Lower leg skin (tissue), 4 donors: ENCODE data around the gene CLEC1A. TPM values are rescaled to one million over a fixed set of nuclear protein-coding genes. Genes with fewer than 3 reads are reported as not detected.

Experiments used
- DNase-seq, 2 donors: peaks; one replicate each; pipeline ENCODE4 v3.0.0-alpha.2; 2019; ENCODE audit warnings: low spot score in 2 of 2
- H3K4me3 ChIP-seq: fragments of 200-600 bp; sonication (generic); 2 replicates; pipeline ENCODE4 v1.5.1; 2017; ENCODE audit warnings: mild to moderate bottlenecking, low read depth; ENCODE audit not compliant: poor library complexity, severe bottlenecking
- CTCF ChIP-seq, 3 donors: fragments of 450-650 bp; IDR thresholded peaks; one replicate each; pipeline ENCODE4 v1.5.1; 2016; ENCODE audit warnings: antibody characterized with exemption in 3 of 3, mild to moderate bottlenecking in 3 of 3, moderate library complexity in 2 of 3
- POLR2A ChIP-seq, 2 donors: fragments of 450-650 bp; IDR thresholded peaks; one replicate each; pipeline ENCODE4 v1.6.1; 2016 to 2017; ENCODE audit warnings: antibody characterized with exemption in 2 of 2, mild to moderate bottlenecking in 1 of 2, moderate library complexity in 1 of 2
- WGBS, 2 donors: methylation state at CpG; one replicate each; pipeline ENCODE4 v1.1.5; 2018; 5-methylcytosine and 5-hydroxymethylcytosine counted together
- intact Hi-C: fragments of 100-400 bp; cut with DNase I; formaldehyde crosslinking; loops from one replicate; pipeline ENCODE4 v1.15.0; 2023; ENCODE audit warnings: low total_unique reads
- total RNA-seq, 4 donors: library from RNA; depleted of rRNA; stranded (reverse); fragments of >200 nt; gene quantifications; one replicate each; pipeline ENCODE4 v1.1.0, GENCODE V29; 2016

Gene CLEC1A
- total RNA-seq, 4 donors from 2014 or later, result 0.08 to 5.5 (median 0.96) TPM

- DNase-seq, result no peak
- 62 to 70% methylated on average over 4 of the region's 4 CpGs for WGBS, 2 donors
- no peak overlapping the region for H3K4me3 ChIP-seq
Measured at GRCh38 chr12:10067264-10067663, 31.5 kb downstream of the CLEC1A start.

GRCh38 chr12:10065241-10065640 is 33.5 kb downstream of the CLEC1A start:
- WGBS, 2 donors, result 78 to 80% methylated on average over 4 of the region's 4 CpGs
- intact Hi-C loops, result no loop called here
- DNase-seq, result no peak
- no peak overlapping the region for H3K4me3 ChIP-seq
- TF ChIP-seq POLR2A (IDR thresholded peaks at IDR 0.05) (no peak), CTCF (IDR thresholded peaks at IDR 0.05) (no peak)

More at GRCh38 chr12:10067264-10067663, 31.5 kb downstream of the CLEC1A start:
- intact Hi-C loops, result no loop called here
- TF ChIP-seq CTCF (IDR thresholded peaks at IDR 0.05) (no peak), POLR2A (IDR thresholded peaks at IDR 0.05) (no peak)

- intact Hi-C loops, result no loop called here
- TF ChIP-seq CTCF (IDR thresholded peaks at IDR 0.05) (no peak), POLR2A (IDR thresholded peaks at IDR 0.05) (no peak)
- 82 to 84% methylated on average over 5 of the region's 5 CpGs for WGBS, 2 donors
Measured at GRCh38 chr12:10058387-10058786, 40.4 kb downstream of the CLEC1A start.

GRCh38 chr12:10052193-10052913 is 46.4 kb downstream of the CLEC1A start:
- intact Hi-C loops, result no loop called here
- TF ChIP-seq CTCF (IDR thresholded peaks at IDR 0.05), result no peak
- no peak for TF ChIP-seq POLR2A (IDR thresholded peaks at IDR 0.05)
- no peak for DNase-seq
- H3K4me3 ChIP-seq, result no peak overlapping the region
- 78 to 84% methylated on average over 7 of the region's 7 CpGs for WGBS, 2 donors

More at GRCh38 chr12:10058387-10058786, 40.4 kb downstream of the CLEC1A start:
- H3K4me3 ChIP-seq, result no peak overlapping the region
- no peak for DNase-seq

GRCh38 chr12:10048526-10048925 is 50.3 kb downstream of the CLEC1A start:
- intact Hi-C loops, result no loop called here
- no peak for DNase-seq
- 54 to 82% methylated on average over 3 of the region's 3 CpGs for WGBS, 2 donors
- no peak overlapping the region for H3K4me3 ChIP-seq
- TF ChIP-seq CTCF (IDR thresholded peaks at IDR 0.05) (no peak), POLR2A (IDR thresholded peaks at IDR 0.05) (no peak)

- DNase-seq, result no peak
- intact Hi-C loops, result no loop called here
- TF ChIP-seq CTCF (IDR thresholded peaks at IDR 0.05), result no peak
- TF ChIP-seq POLR2A (IDR thresholded peaks at IDR 0.05), result no peak
Measured at GRCh38 chr12:10042167-10042566, 56.6 kb downstream of the CLEC1A start.

More at GRCh38 chr12:10042167-10042566, 56.6 kb downstream of the CLEC1A start:
- H3K4me3 ChIP-seq, result no peak overlapping the region
